Activated CD4-positive, alpha-beta T cell treated with anti-CD3 and anti-CD28 coated beads, Interleukin-2, amount 50 U/mL, for 4 hours (primary cell): ENCODE results near the gene MICAL1.
"Not testable (repeated sequence)": the region's sequence is repeated elsewhere in the genome, so short reads cannot be mapped to it uniquely, and the experiment has no call there.

Source experiments
- DNase-seq, 2 experiments: peaks; one replicate each; pipeline ENCODE4 v3.0.0-alpha.2; 2020

MICAL1 gene

GRCh38 chr6:109474995-109475394, 19.4 kb upstream of the MICAL1 start:
- no peak for DNase-seq

GRCh38 chr6:109473120-109473519, 17.5 kb upstream of the MICAL1 start:
- no peak for DNase-seq

GRCh38 chr6:109472132-109472995, 16.8 kb upstream of the MICAL1 start:
- no peak for DNase-seq

- DNase-seq = no peak
These were observed 15.7 kb upstream of the MICAL1 start for GRCh38 chr6:109471105-109471810.

GRCh38 chr6:109469591-109470189, 14.1 kb upstream of the MICAL1 start:
- no peak for DNase-seq

GRCh38 chr6:109467696-109468095, 12.1 kb upstream of the MICAL1 start:
- DNase-seq = no peak

- DNase-seq = no peak
These were observed 10.8 kb upstream of the MICAL1 start for GRCh38 chr6:109466212-109466923.

GRCh38 chr6:109465772-109466171, 10.2 kb upstream of the MICAL1 start:
- DNase-seq = no peak

GRCh38 chr6:109461733-109462526, 6.4 kb upstream of the MICAL1 start:
- DNase-seq = no peak

- not testable (repeated sequence) for DNase-seq
These were observed 5.6 kb upstream of the MICAL1 start for GRCh38 chr6:109461205-109461604.

- DNase-seq = no peak
These were observed 4.7 kb upstream of the MICAL1 start for GRCh38 chr6:109460161-109460829.

GRCh38 chr6:109458774-109459531, 3.4 kb upstream of the MICAL1 start:
- peak in 1 of 2 experiments; percentile 21 for DNase-seq

GRCh38 chr6:109457562-109457996, 2.0 kb upstream of the MICAL1 start:
- no peak for DNase-seq

- DNase-seq = no peak
These were observed 1.4 kb upstream of the MICAL1 start for GRCh38 chr6:109456710-109457561.

- DNase-seq = no peak
These were observed 575 bp upstream of the MICAL1 start for GRCh38 chr6:109456111-109456583.

GRCh38 chr6:109454496-109455436, 806 bp downstream of the MICAL1 start:
- peak; percentile 43 to 52 for DNase-seq

GRCh38 chr6:109453594-109454495, 1.7 kb downstream of the MICAL1 start:
- no peak for DNase-seq
